K562 (cell line): ENCODE results near the gene SCRG1. TPM values are rescaled to one million over a fixed set of nuclear protein-coding genes. Genes with fewer than 3 reads are reported as not detected.

Experiments
- ATAC-seq: fragments of 200-7000 bp; cut with Tn5 transposase; 3 replicates; pipeline ENCODE4 v1.9.1; 2020; ENCODE audit warnings: moderate library complexity
- BruUV-seq: library from RNA; stranded (reverse); fragments of 400-500 nt; replicated peaks from 2 replicates; lab custom pipeline; 2021; lab: Mats Ljungman, UMichigan
- CTCF ChIA-PET: fragments of 300-600 bp; formaldehyde crosslinking; extraction: SDS; loops from one replicate; lab custom pipeline; 2021; ENCODE audit warnings: low intra/inter-chr PET ratio; lab: Yijun Ruan, JAX
- POLR2A ChIA-PET: fragments of 300-600, 350-650 bp; sonication (Branson Sonifier 250); formaldehyde crosslinking; extraction: SDS; loops from one replicate; lab custom pipeline; 2021; ENCODE audit warnings: antibody characterized with exemption, inconsistent platforms; lab: Yijun Ruan, JAX
- DNase-seq, 4 experiments: peaks; one replicate each; pipeline versions ENCODE4 v3.0.0 to v3.0.0-alpha.2; 2011 to 2018; ENCODE audit warnings: low spot score in 3 of 4, mixed read lengths in 3 of 4; ENCODE audit errors: extremely low read depth in 1 of 4
- FAIRE-seq: peaks from 2 replicates; lab custom pipeline; 2011; peaks lifted over from hg19 to GRCh38; lab: Jason Lieb, UNC
- H2AFZ ChIP-seq: 2 replicates; pipeline ENCODE4 v1.6.0; 2011; ENCODE audit warnings: low read depth, low read length, control low read depth, inconsistent platforms
- H3K27ac ChIP-seq: fragments of 200-600 bp; 3 replicates; pipeline ENCODE4 v1.8.0; 2011; ENCODE audit warnings: low read depth, mild to moderate bottlenecking, control low read depth, inconsistent platforms, low read length, moderate library complexity, mixed read lengths; ENCODE audit errors: extremely low read depth
- H3K27me3 ChIP-seq, 2 experiments: fragments of 300-600 bp in 1 of 2; 2 replicates in 1 of 2; 3 replicates in 1 of 2; pipeline versions ENCODE4 v1.6.0 to v1.8.0; 2011; ENCODE audit warnings: inconsistent platforms in 2 of 2, low read length in 2 of 2, mild to moderate bottlenecking in 1 of 2, mixed read lengths in 1 of 2, moderate library complexity in 1 of 2; ENCODE audit not compliant: control insufficient read depth in 2 of 2, insufficient read depth in 2 of 2
- H3K36me3 ChIP-seq: fragments of 300-600 bp; 3 replicates; pipeline ENCODE4 v1.8.0; 2011; ENCODE audit warnings: mild to moderate bottlenecking, low read length, inconsistent platforms; ENCODE audit not compliant: control insufficient read depth, insufficient read depth
- H3K4me1 ChIP-seq, 2 experiments: fragments of 200-600 bp in 1 of 2; replicated peaks in 1 of 2; 2 replicates in 1 of 2; 3 replicates in 1 of 2; pipeline versions ENCODE4 v1.5.1 to v1.8.0; 2011; ENCODE audit warnings: inconsistent platforms in 2 of 2, low read length in 2 of 2, mild to moderate bottlenecking in 1 of 2, mixed read lengths in 1 of 2, moderate library complexity in 1 of 2; ENCODE audit not compliant: control insufficient read depth in 2 of 2, insufficient read depth in 2 of 2
- H3K4me2 ChIP-seq: 2 replicates; pipeline ENCODE4 v1.6.1; 2011; ENCODE audit warnings: low read length, control low read depth, inconsistent platforms, mixed read lengths; ENCODE audit not compliant: insufficient read depth
- H3K4me3 ChIP-seq: fragments of 200-600 bp; sonication (generic), shearing (Covaris generic); 2 replicates; pipeline ENCODE4 v1.5.1; 2016; ENCODE audit warnings: control low read depth, inconsistent platforms
- H3K79me2 ChIP-seq: fragments of 200-600 bp; 3 replicates; pipeline ENCODE4 v1.8.0; 2011; ENCODE audit warnings: low read length, inconsistent platforms; ENCODE audit not compliant: control insufficient read depth, insufficient read depth
- H3K9ac ChIP-seq, 2 experiments: 2 replicates each; pipeline versions ENCODE4 v1.6.0 to v1.6.1; 2011; ENCODE audit warnings: low read depth in 2 of 2, low read length in 2 of 2, control low read depth in 1 of 2, inconsistent platforms in 1 of 2, mild to moderate bottlenecking in 1 of 2, mixed read lengths in 1 of 2; ENCODE audit not compliant: insufficient read depth in 1 of 2
- H3K9me1 ChIP-seq: one replicate; pipeline ENCODE4 v1.6.0; 2011; ENCODE audit warnings: inconsistent platforms, mild to moderate bottlenecking, low read length, moderate library complexity; ENCODE audit not compliant: control insufficient read depth, insufficient read depth
- H3K9me3 ChIP-seq: replicated peaks from 2 replicates; pipeline ENCODE4 v1.5.1; 2011; ENCODE audit warnings: low read depth, low read length, inconsistent platforms; ENCODE audit not compliant: control insufficient read depth, insufficient read depth
- H4K20me1 ChIP-seq: replicated peaks from 2 replicates; pipeline ENCODE4 v1.6.1; 2011; ENCODE audit warnings: low read length, inconsistent platforms, mixed read lengths; ENCODE audit not compliant: control insufficient read depth, insufficient read depth
- DMBX1 ChIP-seq: fragments of 250-450 bp; sonication (Bioruptor Pico); IDR thresholded peaks from 2 replicates; pipeline ENCODE4 v1.8.0; 2022; ENCODE audit warnings: inconsistent platforms, mild to moderate bottlenecking, moderate library complexity, borderline replicate concordance
- EP400 ChIP-seq: fragments of 450-650 bp; IDR thresholded peaks from 2 replicates; pipeline ENCODE4 v1.6.1; 2017; ENCODE audit warnings: antibody characterized with exemption, mild to moderate bottlenecking, moderate library complexity
- KDM2B ChIP-seq: fragments of 250-450 bp; sonication (Bioruptor Pico); IDR thresholded peaks from 2 replicates; pipeline ENCODE4 v1.8.0; 2021; ENCODE audit warnings: mild to moderate bottlenecking, moderate library complexity
- MCM7 ChIP-seq, 2 experiments: fragments of 450-650 bp; IDR thresholded peaks; 2 replicates each; pipeline ENCODE4 v1.6.1; 2016 to 2018
- MYC ChIP-seq, 2 experiments: fragments of 250-450 bp in 1 of 2; sonication (Bioruptor Pico) in 1 of 2; IDR thresholded peaks; 2 replicates each; pipeline versions ENCODE4 v1.5.1 to v1.6.1; 2012 to 2021; ENCODE audit warnings: low read depth in 2 of 2, borderline replicate concordance in 1 of 2, improper control_type of control experiment in 1 of 2, low read length in 1 of 2, mild to moderate bottlenecking in 1 of 2, moderate library complexity in 1 of 2
- POLR3G ChIP-seq: IDR thresholded peaks from 2 replicates; pipeline ENCODE4 v1.6.1; 2011; ENCODE audit not compliant: insufficient read length, insufficient replicate concordance; ENCODE audit errors: extremely low read depth
- POU5F1 ChIP-seq: fragments of 150-350 bp; IDR thresholded peaks from 2 replicates; pipeline ENCODE4 v1.6.1; 2014; ENCODE audit warnings: borderline replicate concordance, low read length, low read depth, mild to moderate bottlenecking; ENCODE audit not compliant: partially characterized antibody
- SPI1 ChIP-seq: IDR thresholded peaks from 2 replicates; pipeline ENCODE4 v1.6.1; 2011; ENCODE audit warnings: low read depth, low read length, control low read depth, borderline replicate concordance
- SRSF3 ChIP-seq: fragments of 200-400 bp; formaldehyde crosslinking; IDR thresholded peaks from 2 replicates; pipeline ENCODE4 v1.6.1; 2016; ENCODE audit warnings: mild to moderate bottlenecking, low read length, moderate library complexity; ENCODE audit not compliant: insufficient read depth
- TAL1 ChIP-seq: fragments of 450-650 bp; IDR thresholded peaks from 2 replicates; pipeline ENCODE4 v1.6.1; 2016; ENCODE audit warnings: mild to moderate bottlenecking
- ZC3H11A ChIP-seq: IDR thresholded peaks from 2 replicates; pipeline ENCODE4 v1.6.1; 2012; ENCODE audit warnings: low read depth, low read length, improper control_type of control experiment
- ZNF311 ChIP-seq: fragments of 250-450 bp; sonication (Bioruptor Pico); IDR thresholded peaks from 2 replicates; pipeline ENCODE4 v1.4.0; 2020; ENCODE audit warnings: mild to moderate bottlenecking, moderate library complexity
- WGBS: fragments of 100-300 bp; shearing (Covaris generic); methylation state at CpG from one replicate; pipeline ENCODE4 v1.1.6; 2016; ENCODE audit warnings: low coverage, mixed read lengths; ENCODE audit not compliant: insufficient coverage; ENCODE audit errors: missing lambda C conversion rate; 5-methylcytosine and 5-hydroxymethylcytosine counted together
- in situ Hi-C: fragments of 300-500 bp; cut with MboI; formaldehyde crosslinking; loops from 4 replicates; pipeline ENCODE4 v1.15.0; 2018; ENCODE audit warnings: inconsistent platforms, mixed read lengths
- intact Hi-C: fragments of 100-400 bp; cut with micrococcal nuclease; formaldehyde crosslinking; loops from 2 replicates; pipeline ENCODE4 v1.14.2; 2022
- polyA plus RNA-seq, 8 experiments: library from polyadenylated mRNA; depleted of rRNA in 4 of 8; stranded (reverse) in 5 of 8; unstranded in 3 of 8; fragments of >200 nt; fragmentation: Nextera tagmentation in 2 of 8; fragmentation: Illumina TruSeq in 1 of 8; extraction: Ambion mirVana in 2 of 8; extraction: Trizol in 1 of 8; gene quantifications; 2 replicates each; pipeline versions ENCODE4 v1.2.1 to v1.2.3, GENCODE V29; 2011 to 2014; ENCODE audit warnings: inconsistent platforms in 1 of 8, missing spikeins in 1 of 8
- total RNA-seq, 7 experiments: library from RNA; depleted of rRNA in 6 of 7; stranded (reverse); fragments of >200 nt in 6 of 7; fragmentation: Illumina TruSeq in 2 of 7; extraction: Trizol in 2 of 7; gene quantifications; 2 replicates each; pipeline versions ENCODE4 v1.2.1 to v1.2.3, GENCODE V29; 2011 to 2021; ENCODE audit warnings: low replicate concordance in 1 of 7
- TF ChIP-seq, protein P1 (sequence below): IDR thresholded peaks from 2 replicates; pipeline ENCODE4 v1.6.1; 2016; ENCODE audit warnings: missing genetic modification characterization, missing compliant biosample characterization

Gene SCRG1
- total and polyA plus RNA-seq, 9 of the 15 experiments (the other 6 are each of a cell fraction or from before 2014, with no cell fraction given), result 0.01 TPM; not detected in 7

GRCh38 chr4:173434231-173434630, 35.3 kb upstream of the SCRG1 start (continued):
- no peak for TF ChIP-seq POU5F1
- TF ChIP-seq ZNF311 (CRISPR knock-in tag), result no peak
- TF ChIP-seq, protein P1, sequence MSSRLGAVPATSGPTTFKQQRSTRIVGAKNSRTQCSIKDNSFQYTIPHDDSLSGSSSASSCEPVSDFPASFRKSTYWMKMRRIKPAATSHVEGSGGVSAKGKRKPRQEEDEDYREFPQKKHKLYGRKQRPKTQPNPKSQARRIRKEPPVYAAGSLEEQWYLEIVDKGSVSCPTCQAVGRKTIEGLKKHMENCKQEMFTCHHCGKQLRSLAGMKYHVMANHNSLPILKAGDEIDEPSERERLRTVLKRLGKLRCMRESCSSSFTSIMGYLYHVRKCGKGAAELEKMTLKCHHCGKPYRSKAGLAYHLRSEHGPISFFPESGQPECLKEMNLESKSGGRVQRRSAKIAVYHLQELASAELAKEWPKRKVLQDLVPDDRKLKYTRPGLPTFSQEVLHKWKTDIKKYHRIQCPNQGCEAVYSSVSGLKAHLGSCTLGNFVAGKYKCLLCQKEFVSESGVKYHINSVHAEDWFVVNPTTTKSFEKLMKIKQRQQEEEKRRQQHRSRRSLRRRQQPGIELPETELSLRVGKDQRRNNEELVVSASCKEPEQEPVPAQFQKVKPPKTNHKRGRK (tag), result no peak
- TF ChIP-seq TAL1, result no peak
- no peak for TF ChIP-seq KDM2B (CRISPR knock-in tag)
- TF ChIP-seq ZC3H11A, result no peak
- TF ChIP-seq SRSF3, result no peak

GRCh38 chr4:173433447-173433846, 34.5 kb upstream of the SCRG1 start:
- no peak overlapping the region for H3K4me3 ChIP-seq
- H3K79me2 ChIP-seq, result no peaks in the 10 kb centered on the region
- no peak overlapping the region for H3K4me2 ChIP-seq
- WGBS, result 26% methylated on average over 3 of the region's 3 CpGs
- CTCF ChIA-PET, result no interaction called here
- DNase-seq, result no peak
- no peaks in the 10 kb centered on the region for H3K9me3 ChIP-seq
- TF ChIP-seq DMBX1 (CRISPR knock-in tag) (no peak), EP400 (no peak), SPI1 (no peak), MCM7 (IDR thresholded peaks at IDR 0.05) (no peak), POLR3G (no peak), MYC (IDR thresholded peaks at IDR 0.05; ENCODE audit: low read depth, low read length) (no peak), MYC (CRISPR knock-in tag; IDR thresholded peaks at IDR 0.05; ENCODE audit: borderline replicate concordance, low read depth) (no peak)
- TF ChIP-seq, all 486 proteins: peak for 0
- H3K9me1 ChIP-seq, result no peaks in the 10 kb centered on the region
- in situ Hi-C loops (no loop called here), intact Hi-C loops (loop anchor here (10.0 kb wide), 1 partner anchor 321 kb away; no protein-coding TSS in a partner anchor)
- H2AFZ ChIP-seq, result no peak overlapping the region
- no peak overlapping the region for H3K9ac ChIP-seq
- POLR2A ChIA-PET, result no interaction called here
- no peaks in the 10 kb centered on the region for H3K27me3 ChIP-seq
- H3K4me1 ChIP-seq, result peaks cover 0 to 2% of the 10 kb centered on the region in 2 experiments; a peak in 1 of 5 replicates
- H3K36me3 ChIP-seq, result no peaks in the 10 kb centered on the region
- peak; percentile 41; the same call in 2 of the 3 replicates for ATAC-seq
- H3K27ac ChIP-seq, result no peak overlapping the region
- no peaks in the 10 kb centered on the region for H4K20me1 ChIP-seq
- BruUV-seq, result no TSS peak
- FAIRE-seq, result no peak
